Measurements from ENCODE around the gene C2orf92.

Gene C2orf92

DNA sequence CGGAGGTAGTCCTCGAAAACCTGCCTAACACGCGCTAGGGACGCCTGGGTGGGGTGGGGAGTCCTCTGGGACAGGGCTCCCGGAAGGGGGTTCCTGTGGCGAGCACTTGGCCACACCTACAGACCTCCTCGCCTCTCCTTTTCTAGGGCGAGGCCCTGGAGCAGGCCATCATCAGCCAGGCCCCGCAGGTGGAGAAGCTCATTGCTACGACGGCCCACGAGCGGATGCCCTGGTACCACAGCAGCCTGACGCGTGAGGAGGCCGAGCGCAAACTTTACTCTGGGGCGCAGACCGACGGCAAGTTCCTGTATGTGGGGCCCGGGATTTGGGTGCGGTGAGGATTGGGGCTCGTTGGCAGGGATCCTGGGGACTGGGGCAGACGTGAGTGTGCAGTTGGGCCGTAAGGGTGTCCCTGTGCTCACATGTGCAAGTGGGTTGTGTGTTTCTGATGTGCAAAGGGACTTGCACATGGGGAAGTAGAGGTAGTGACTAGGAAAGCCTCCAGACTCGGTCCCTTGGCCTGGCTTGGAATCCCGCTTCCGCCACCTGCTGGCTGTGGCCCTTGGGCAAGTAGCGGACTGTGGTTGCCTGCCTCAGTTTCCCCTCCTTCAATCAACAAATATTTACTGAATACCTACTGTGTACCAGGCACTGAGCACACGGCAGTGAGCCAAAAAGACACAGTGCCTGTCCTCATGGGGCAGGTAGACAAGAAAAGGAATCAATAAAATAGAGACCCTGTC is 55.6 kb downstream of the C2orf92 start:
- Histone ChIP-seq H3K36me3 (ENCODE audit: insufficient read depth, low read length) (no peaks in the 10 kb centered on the region), H3K9me3 (ENCODE audit: low read length) (no peaks in the 10 kb centered on the region), H3K4me3 (ENCODE audit: low read length) (no peak overlapping the region), H3K27me3 (ENCODE audit: insufficient read depth, low read length) (no peaks in the 10 kb centered on the region), H3K4me1 (ENCODE audit: insufficient read depth, low read length) (no peaks in the 10 kb centered on the region), H2AFZ (ENCODE audit: low read depth, low read length) (no peak overlapping the region)

- H3K27me3 ChIP-seq (ENCODE audit: insufficient read depth, low read length), result no peaks in the 10 kb centered on the region
- no peaks in the 10 kb centered on the region for H3K4me1 ChIP-seq (ENCODE audit: insufficient read depth, low read length)
- no peak overlapping the region for H2AFZ ChIP-seq (ENCODE audit: low read depth, low read length)
- no peaks in the 10 kb centered on the region for H3K9me3 ChIP-seq (ENCODE audit: low read length)
- no peak overlapping the region for H3K4me3 ChIP-seq (ENCODE audit: low read length)
- H3K36me3 ChIP-seq (ENCODE audit: insufficient read depth, low read length), result no peaks in the 10 kb centered on the region
Measured at GRCh38 chr2:97726261-97727064, 57.0 kb downstream of the C2orf92 start.

- Histone ChIP-seq H3K36me3 (ENCODE audit: insufficient read depth, low read length) (no peaks in the 10 kb centered on the region), H3K4me3 (ENCODE audit: low read length) (no peak overlapping the region), H3K9me3 (ENCODE audit: low read length) (no peaks in the 10 kb centered on the region), H3K27me3 (ENCODE audit: insufficient read depth, low read length) (no peaks in the 10 kb centered on the region), H2AFZ (ENCODE audit: low read depth, low read length) (no peak overlapping the region), H3K4me1 (ENCODE audit: insufficient read depth, low read length) (no peaks in the 10 kb centered on the region)
Measured at GRCh38 chr2:97727296-97727695, 57.8 kb downstream of the C2orf92 start.

DNA sequence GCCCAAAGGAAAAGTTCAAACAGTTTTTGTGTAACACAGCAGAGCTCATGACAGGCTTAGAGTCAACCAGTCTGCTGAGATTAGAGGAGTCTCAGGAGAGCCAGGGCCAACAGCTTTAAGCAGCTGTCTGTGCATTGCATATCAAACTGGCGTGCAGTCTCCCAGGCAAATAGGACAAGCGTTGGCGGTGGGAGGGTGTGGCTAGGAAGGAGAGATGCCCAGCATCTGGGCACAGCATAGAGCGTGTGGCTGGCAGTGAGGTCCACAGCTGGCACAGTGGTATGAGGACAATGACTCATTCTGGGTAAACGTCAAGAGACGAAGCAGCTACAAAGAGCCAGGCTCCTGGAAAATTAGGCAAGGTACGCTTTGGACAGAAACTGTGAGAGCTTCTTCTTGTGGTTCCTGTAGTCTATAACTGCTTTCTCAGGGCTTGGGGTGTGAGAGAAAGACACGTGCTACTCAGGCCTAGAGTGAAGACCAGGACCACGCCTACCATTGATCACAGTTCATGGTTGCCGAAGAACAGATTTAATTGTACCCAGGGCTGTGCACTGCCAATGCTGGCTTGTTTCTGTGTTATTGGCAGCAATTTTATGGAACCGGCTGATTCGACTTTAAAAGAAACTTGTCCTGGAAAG is 58.7 kb downstream of the C2orf92 start:
- Histone ChIP-seq H2AFZ (ENCODE audit: low read depth, low read length) (no peak overlapping the region), H3K9me3 (ENCODE audit: low read length) (no peaks in the 10 kb centered on the region)

GRCh38 chr2:97730245-97730644 is 60.7 kb downstream of the C2orf92 start:
- no peaks in the 10 kb centered on the region for H3K27me3 ChIP-seq (ENCODE audit: insufficient read depth, low read length)
- H3K4me1 ChIP-seq (ENCODE audit: insufficient read depth, low read length), result no peaks in the 10 kb centered on the region
- H2AFZ ChIP-seq (ENCODE audit: low read depth, low read length), result no peak overlapping the region
- no peaks in the 10 kb centered on the region for H3K36me3 ChIP-seq (ENCODE audit: insufficient read depth, low read length)
- H3K4me3 ChIP-seq (ENCODE audit: low read length), result no peak overlapping the region
- H3K9me3 ChIP-seq (ENCODE audit: low read length), result peaks cover 2% of the 10 kb centered on the region

More for the DNA sequence above, 58.7 kb downstream of the C2orf92 start:
- Histone ChIP-seq H3K27me3 (ENCODE audit: insufficient read depth, low read length) (no peaks in the 10 kb centered on the region), H3K4me1 (ENCODE audit: insufficient read depth, low read length) (no peaks in the 10 kb centered on the region), H3K4me3 (ENCODE audit: low read length) (no peak overlapping the region), H3K36me3 (ENCODE audit: insufficient read depth, low read length) (no peaks in the 10 kb centered on the region)

- H3K4me1 ChIP-seq (ENCODE audit: insufficient read depth, low read length), result no peaks in the 10 kb centered on the region
- H3K27me3 ChIP-seq (ENCODE audit: insufficient read depth, low read length), result no peaks in the 10 kb centered on the region
- H2AFZ ChIP-seq (ENCODE audit: low read depth, low read length), result no peak overlapping the region
- H3K36me3 ChIP-seq (ENCODE audit: insufficient read depth, low read length), result no peaks in the 10 kb centered on the region
- no peak overlapping the region for H3K4me3 ChIP-seq (ENCODE audit: low read length)
- peaks cover 2% of the 10 kb centered on the region for H3K9me3 ChIP-seq (ENCODE audit: low read length)
Measured at GRCh38 chr2:97731274-97732020, 61.9 kb downstream of the C2orf92 start.

- H3K4me3 ChIP-seq (ENCODE audit: low read length), result no peak overlapping the region
- H3K36me3 ChIP-seq (ENCODE audit: insufficient read depth, low read length), result no peaks in the 10 kb centered on the region
- H2AFZ ChIP-seq (ENCODE audit: low read depth, low read length), result no peak overlapping the region
- H3K27me3 ChIP-seq (ENCODE audit: insufficient read depth, low read length), result no peaks in the 10 kb centered on the region
- H3K4me1 ChIP-seq (ENCODE audit: insufficient read depth, low read length), result no peaks in the 10 kb centered on the region
- peaks cover 2% of the 10 kb centered on the region for H3K9me3 ChIP-seq (ENCODE audit: low read length)
Measured at GRCh38 chr2:97732436-97733340, 63.2 kb downstream of the C2orf92 start.

GRCh38 chr2:97733341-97734035 is 64.0 kb downstream of the C2orf92 start:
- peaks cover 2% of the 10 kb centered on the region for H3K9me3 ChIP-seq (ENCODE audit: low read length)
- H3K4me1 ChIP-seq (ENCODE audit: insufficient read depth, low read length), result no peaks in the 10 kb centered on the region
- no peak overlapping the region for H2AFZ ChIP-seq (ENCODE audit: low read depth, low read length)
- no peaks in the 10 kb centered on the region for H3K27me3 ChIP-seq (ENCODE audit: insufficient read depth, low read length)
- no peaks in the 10 kb centered on the region for H3K36me3 ChIP-seq (ENCODE audit: insufficient read depth, low read length)
- no peak overlapping the region for H3K4me3 ChIP-seq (ENCODE audit: low read length)

GRCh38 chr2:97734061-97735051 is 64.8 kb downstream of the C2orf92 start:
- Histone ChIP-seq H3K9me3 (ENCODE audit: low read length) (peaks cover 2% of the 10 kb centered on the region), H3K4me3 (ENCODE audit: low read length) (no peak overlapping the region), H2AFZ (ENCODE audit: low read depth, low read length) (no peak overlapping the region), H3K36me3 (ENCODE audit: insufficient read depth, low read length) (no peaks in the 10 kb centered on the region), H3K27me3 (ENCODE audit: insufficient read depth, low read length) (no peaks in the 10 kb centered on the region), H3K4me1 (ENCODE audit: insufficient read depth, low read length) (no peaks in the 10 kb centered on the region)

- no peaks in the 10 kb centered on the region for H3K36me3 ChIP-seq (ENCODE audit: insufficient read depth, low read length)
- H3K27me3 ChIP-seq (ENCODE audit: insufficient read depth, low read length), result no peaks in the 10 kb centered on the region
- no peak overlapping the region for H3K4me3 ChIP-seq (ENCODE audit: low read length)
- no peak overlapping the region for H2AFZ ChIP-seq (ENCODE audit: low read depth, low read length)
- peaks cover 2% of the 10 kb centered on the region for H3K9me3 ChIP-seq (ENCODE audit: low read length)
- H3K4me1 ChIP-seq (ENCODE audit: insufficient read depth, low read length), result no peaks in the 10 kb centered on the region
Measured at GRCh38 chr2:97735161-97735561, 65.6 kb downstream of the C2orf92 start.

DNA sequence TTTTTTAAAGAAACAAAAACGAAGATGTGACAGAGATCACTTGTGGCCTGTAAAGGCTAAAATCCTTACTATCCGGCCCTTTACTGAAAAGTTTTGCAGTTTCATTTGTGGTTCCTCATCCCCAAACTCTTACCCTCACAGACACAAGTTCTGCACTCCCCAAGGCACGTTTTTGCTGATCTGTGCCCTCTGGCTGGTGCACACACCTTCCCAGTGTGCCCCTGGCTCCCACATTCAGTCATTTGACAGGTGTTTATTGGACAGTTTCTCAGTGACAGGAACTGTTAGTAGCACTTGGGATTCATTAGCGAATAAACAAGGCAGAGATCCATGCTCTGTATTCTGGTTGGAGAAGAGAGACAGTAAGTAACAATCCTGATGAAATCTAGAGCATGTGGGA is 66.7 kb downstream of the C2orf92 start:
- H2AFZ ChIP-seq (ENCODE audit: low read depth, low read length), result no peak overlapping the region
- H3K4me3 ChIP-seq (ENCODE audit: low read length), result no peak overlapping the region
- H3K36me3 ChIP-seq (ENCODE audit: insufficient read depth, low read length), result no peaks in the 10 kb centered on the region
- H3K4me1 ChIP-seq (ENCODE audit: insufficient read depth, low read length), result no peaks in the 10 kb centered on the region
- peaks cover 2% of the 10 kb centered on the region for H3K9me3 ChIP-seq (ENCODE audit: low read length)
- H3K27me3 ChIP-seq (ENCODE audit: insufficient read depth, low read length), result no peaks in the 10 kb centered on the region

Measured in neuron (in vitro differentiated cells).